GM23248 (cell line): ENCODE data around the gene GLMP.

Experiments used
- EZH2 ChIP-seq: fragments of 200-600 bp; sonication (generic); IDR thresholded peaks from 2 replicates; pipeline ENCODE4 v1.6.1; 2018; ENCODE audit warnings: antibody characterized with exemption, mild to moderate bottlenecking; ENCODE audit not compliant: insufficient read depth, poor library complexity, severe bottlenecking
- EZH2phosphoT487 ChIP-seq: fragments of 200-600 bp; sonication (generic); IDR thresholded peaks from 2 replicates; pipeline ENCODE4 v1.6.1; 2018; ENCODE audit warnings: antibody characterized with exemption, moderate library complexity, mild to moderate bottlenecking, low read depth; ENCODE audit not compliant: insufficient read depth

DNA sequence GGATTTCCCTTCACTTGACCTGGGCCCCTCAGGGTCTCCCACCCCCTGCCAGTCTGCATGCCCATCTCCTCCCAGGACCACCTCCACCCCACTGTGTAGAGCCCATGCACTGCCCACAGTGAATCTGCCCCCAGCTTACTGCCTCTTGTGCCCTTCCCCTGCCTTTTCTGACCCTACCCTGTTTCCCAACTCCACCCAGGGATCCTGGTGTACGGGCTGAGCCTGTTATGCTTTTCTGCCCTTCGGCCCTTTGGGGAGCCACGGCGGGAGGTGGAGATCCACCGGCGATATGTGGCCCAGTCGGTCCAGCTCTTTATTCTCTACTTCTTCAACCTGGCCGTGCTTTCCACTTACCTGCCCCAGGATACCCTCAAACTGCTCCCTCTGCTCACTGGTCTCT, 9.4 kb downstream of the GLMP start:
- no peak for TF ChIP-seq EZH2
- TF ChIP-seq EZH2phosphoT487, result no peak
